ENCODE measurements around the gene CEP135.

DNA sequence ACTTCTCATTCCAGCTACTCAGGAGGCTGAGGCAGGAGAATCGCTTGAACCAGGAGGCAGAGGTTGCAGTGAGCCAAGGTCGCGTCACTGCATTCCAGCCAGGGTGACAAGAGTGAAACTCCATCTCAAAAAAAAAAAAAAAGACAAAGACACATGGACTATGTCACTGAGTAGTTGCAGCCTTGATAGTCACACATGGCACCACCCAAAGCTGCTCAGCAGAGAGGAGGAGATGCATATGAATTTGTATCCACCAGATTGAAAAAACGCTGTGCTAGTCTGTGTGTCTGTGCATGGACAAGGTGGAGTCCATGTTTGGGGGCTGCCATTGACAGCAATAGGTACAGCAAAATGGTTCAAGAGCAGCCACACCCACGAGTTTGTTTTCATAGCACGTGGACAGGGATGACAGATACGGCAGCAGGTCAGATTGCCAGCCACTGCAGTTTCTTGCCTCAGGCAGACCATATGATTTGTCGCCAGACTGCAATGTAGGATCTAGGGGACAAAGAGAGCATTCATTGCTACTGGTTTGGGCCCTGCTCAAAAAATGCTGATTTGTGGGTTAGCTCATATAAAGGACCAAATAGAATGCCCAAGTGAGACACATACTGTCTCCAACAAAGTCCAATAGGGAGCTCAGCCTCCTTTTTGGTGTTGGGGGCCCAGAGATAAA is 89.9 kb downstream of the CEP135 start:
- TF ChIP-seq, protein P1, sequence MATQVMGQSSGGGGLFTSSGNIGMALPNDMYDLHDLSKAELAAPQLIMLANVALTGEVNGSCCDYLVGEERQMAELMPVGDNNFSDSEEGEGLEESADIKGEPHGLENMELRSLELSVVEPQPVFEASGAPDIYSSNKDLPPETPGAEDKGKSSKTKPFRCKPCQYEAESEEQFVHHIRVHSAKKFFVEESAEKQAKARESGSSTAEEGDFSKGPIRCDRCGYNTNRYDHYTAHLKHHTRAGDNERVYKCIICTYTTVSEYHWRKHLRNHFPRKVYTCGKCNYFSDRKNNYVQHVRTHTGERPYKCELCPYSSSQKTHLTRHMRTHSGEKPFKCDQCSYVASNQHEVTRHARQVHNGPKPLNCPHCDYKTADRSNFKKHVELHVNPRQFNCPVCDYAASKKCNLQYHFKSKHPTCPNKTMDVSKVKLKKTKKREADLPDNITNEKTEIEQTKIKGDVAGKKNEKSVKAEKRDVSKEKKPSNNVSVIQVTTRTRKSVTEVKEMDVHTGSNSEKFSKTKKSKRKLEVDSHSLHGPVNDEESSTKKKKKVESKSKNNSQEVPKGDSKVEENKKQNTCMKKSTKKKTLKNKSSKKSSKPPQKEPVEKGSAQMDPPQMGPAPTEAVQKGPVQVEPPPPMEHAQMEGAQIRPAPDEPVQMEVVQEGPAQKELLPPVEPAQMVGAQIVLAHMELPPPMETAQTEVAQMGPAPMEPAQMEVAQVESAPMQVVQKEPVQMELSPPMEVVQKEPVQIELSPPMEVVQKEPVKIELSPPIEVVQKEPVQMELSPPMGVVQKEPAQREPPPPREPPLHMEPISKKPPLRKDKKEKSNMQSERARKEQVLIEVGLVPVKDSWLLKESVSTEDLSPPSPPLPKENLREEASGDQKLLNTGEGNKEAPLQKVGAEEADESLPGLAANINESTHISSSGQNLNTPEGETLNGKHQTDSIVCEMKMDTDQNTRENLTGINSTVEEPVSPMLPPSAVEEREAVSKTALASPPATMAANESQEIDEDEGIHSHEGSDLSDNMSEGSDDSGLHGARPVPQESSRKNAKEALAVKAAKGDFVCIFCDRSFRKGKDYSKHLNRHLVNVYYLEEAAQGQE (IDR thresholded peaks at IDR 0.05; ENCODE audit: borderline replicate concordance) = no peak
- TF ChIP-seq CTCF (IDR thresholded peaks at IDR 0.05; ENCODE audit: poor library complexity, severe bottlenecking) (no peak), EZH2 (IDR thresholded peaks at IDR 0.05; ENCODE audit: borderline replicate concordance, insufficient read depth, low read length, poor library complexity, severe bottlenecking) (no peak), MXI1 (conservative IDR thresholded peaks at IDR 0.05; ENCODE audit: poor library complexity, severe bottlenecking) (no peak), POLR2AphosphoS5 (IDR thresholded peaks at IDR 0.05) (no peak), RAD21 (conservative IDR thresholded peaks at IDR 0.05) (no peak), SMC3 (conservative IDR thresholded peaks at IDR 0.05; ENCODE audit: poor library complexity) (no peak), TAF1 (IDR thresholded peaks at IDR 0.05; ENCODE audit: low read depth) (no peak)
